CD4-positive, alpha-beta T cell treated with Interleukin-10 for 1 hour (primary cell): Measurements from ENCODE around the gene CBY1.

Experiments
- DNase-seq: peaks from one replicate; pipeline ENCODE4 v3.0.0-alpha.2; 2020

CBY1 gene

DNA sequence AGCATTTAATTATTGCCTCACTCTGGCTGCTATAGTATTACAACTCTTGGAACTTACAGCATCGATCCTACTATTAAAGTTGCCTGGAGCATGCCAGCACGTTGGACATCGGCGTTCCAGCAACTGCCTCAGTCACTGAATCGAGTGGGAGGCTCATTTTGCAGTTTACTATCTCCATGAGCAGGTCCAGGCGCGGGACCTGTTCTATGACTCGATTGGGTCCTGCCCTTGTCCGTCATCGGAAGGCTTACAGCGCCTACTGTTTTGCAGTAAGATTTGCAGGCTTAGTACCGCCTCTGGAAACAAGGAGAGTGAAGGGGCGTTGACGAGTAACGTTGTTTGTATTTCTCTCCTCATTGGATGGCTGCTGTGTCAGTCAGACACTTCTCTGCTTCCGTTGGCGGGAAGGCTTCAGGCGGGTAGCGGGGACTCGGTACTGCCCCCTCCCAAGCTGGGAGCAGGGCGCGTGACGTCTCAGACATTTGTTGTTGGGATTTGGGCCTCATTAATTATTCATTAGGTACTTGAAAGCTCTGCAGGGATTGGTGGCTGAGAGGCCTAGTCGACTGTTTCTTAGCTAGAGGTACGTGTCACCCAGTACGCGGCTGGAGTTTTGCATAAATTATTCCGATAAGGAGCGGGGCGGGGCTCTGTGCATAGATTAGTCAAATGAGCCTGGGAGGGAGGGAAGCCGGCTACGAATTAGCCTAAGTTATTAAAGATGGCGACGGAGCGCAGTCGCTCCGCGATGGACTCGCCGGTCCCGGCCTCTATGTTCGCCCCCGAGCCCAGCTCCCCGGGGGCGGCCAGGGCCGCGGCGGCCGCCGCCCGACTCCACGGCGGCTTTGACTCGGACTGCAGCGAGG is 49.0 kb downstream of the CBY1 start, which contains the start of gene GTPBP1:
Gene GTPBP1, plus strand, starts transcription at position 710 of the 866 bp plus-strand sequence. Its CDS starts 12 bp downstream, at position 722.
- DNase-seq: peak; percentile 100

DNA sequence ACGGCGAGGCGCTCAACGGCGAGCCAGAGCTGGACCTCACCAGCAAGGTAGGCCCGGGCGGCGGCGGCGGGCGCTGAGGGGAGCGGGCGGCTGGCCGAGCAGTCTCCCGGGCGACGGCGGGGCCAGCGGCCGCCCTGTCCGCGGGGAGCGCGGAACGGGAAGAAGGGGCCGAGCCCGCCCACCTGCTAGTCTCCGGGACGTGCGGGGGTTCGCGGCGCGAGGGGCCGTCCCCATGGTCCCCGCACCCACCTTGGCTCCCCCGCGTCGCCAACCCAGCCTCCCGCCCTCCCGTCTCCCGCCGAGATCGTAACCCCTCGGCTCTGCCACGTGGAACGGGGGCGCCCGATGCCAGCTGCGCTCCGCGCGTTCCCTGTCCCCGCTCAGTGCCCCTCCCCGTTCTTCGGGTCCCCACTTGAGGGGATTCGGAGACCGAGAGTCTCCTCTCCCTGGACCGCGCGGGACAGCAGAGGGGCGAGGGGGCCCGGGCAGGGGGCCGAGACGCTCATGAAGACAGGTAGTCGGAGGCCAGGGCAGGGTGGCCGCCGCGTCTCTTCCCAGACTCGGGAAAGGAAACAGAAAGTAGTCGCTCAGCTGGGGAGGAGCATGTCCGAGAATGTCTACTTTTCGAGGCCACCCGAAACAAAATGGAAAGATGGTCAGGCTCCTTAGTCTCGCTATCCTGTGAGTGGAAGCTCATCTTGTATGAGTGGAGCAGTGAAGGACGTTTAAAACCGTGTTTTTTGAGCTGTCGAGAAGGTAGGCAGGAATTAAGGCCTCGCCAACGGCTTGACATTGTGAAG is 49.9 kb downstream of the CBY1 start:
- DNase-seq: peak; percentile 49

DNA sequence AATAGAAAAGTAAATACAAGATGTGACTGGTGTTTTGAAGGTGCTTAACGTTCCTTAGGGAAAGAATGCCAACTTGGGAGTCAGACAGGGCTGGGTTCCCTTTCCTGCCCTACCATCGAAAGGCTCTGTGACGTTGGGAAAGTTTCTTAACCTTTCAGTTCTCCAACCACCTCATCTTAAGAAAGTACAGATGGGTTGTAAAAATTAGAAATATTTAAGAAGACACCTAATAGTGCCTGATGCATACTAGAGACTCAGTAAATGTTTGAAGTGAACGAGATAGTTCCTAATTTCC is 50.4 kb downstream of the CBY1 start:
- no peak for DNase-seq

DNA sequence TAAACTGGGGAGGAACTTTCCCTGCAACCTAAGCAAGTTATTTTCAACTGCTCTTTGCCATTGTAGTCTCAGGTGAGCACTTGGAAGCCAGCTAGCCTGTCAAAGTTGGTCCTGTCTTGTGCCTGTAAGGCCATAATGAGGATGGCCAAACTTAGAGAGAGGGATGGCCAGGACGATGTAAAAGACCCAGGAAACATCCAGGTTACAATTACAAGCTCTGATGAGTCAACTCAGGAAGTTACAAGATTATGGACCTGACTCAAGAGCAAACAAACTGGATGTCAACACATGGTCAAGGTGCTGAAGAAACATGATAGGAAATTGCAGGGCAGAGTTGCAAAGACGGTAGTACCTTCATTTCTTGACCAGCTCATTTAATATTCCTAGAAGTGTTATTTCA is 50.9 kb downstream of the CBY1 start:
- DNase-seq: no peak

DNA sequence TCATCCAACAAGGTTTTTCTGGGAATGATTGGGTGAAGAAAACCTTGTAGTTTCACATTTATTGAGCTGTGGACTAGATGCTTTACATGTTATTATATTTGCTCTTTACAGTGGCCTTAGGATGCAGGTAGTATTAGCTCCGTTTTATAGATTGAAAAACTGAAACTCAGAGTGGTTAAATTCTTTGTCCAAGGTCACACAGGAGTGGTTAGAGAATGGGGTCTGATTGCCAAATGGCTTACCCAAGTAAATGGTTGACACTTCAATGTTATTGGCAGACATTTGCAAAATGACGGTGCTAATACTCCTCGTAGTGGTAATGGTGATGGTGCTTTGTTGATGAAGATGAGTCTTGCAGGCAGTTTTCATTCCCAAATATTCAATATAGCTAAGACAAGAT is 51.5 kb downstream of the CBY1 start:
- DNase-seq: no peak

DNA sequence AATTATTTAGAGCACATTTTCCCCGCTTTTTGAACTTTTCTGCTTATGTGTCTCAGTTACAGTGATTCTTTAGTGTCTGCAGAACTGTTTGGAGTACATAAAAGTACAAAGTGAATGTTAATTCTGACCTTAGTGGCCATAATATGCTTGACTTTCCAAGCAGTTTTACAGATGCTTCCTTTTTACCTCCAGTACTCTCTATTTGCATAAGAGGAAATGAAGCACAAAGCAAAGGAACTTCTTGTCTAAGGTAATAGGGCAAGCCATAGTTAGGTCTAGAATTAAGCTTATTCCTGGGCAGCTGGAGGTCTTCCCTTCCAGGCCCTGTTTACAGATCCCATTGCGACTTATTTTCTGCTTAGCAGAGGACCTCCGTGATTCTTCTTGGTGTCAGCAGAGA is 52.9 kb downstream of the CBY1 start:
- DNase-seq: no peak

DNA sequence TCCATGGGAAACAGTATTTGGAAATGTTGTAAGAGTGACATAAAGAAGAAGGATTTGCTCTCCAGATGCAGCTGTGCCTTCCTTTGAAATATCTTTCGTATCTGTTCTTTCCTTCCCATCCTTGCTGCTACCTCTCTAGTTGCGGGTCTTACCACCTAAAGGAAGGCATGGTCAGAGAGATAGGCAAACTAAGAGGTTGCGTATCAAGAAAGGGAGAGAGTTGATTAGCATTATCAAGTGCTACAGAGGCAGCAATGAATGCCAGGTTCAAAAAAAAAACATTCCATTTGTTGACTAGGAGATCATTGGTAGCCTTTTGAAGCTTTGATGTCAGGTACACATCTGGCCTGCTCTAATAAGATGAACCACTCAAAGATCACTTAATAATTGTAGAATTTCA is 53.9 kb downstream of the CBY1 start:
- DNase-seq: no peak

DNA sequence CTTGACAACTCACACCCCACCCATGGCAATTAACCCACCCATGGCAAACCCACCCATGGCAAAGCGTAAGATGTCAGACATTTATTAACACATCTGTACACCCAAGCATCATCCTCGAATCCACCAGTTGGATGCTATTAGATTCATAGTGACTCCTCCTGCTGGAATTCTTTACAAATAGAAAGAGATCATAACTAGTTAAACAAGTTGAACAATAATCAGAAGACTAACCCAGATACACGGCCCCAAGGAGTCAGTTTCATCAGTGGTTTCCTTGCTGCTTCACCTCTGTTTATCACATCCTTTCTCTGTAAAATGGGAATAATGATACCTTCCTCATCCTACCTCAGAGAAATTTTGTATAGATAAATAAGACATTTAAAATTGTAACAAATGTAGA is 54.4 kb downstream of the CBY1 start:
- no peak for DNase-seq

DNA sequence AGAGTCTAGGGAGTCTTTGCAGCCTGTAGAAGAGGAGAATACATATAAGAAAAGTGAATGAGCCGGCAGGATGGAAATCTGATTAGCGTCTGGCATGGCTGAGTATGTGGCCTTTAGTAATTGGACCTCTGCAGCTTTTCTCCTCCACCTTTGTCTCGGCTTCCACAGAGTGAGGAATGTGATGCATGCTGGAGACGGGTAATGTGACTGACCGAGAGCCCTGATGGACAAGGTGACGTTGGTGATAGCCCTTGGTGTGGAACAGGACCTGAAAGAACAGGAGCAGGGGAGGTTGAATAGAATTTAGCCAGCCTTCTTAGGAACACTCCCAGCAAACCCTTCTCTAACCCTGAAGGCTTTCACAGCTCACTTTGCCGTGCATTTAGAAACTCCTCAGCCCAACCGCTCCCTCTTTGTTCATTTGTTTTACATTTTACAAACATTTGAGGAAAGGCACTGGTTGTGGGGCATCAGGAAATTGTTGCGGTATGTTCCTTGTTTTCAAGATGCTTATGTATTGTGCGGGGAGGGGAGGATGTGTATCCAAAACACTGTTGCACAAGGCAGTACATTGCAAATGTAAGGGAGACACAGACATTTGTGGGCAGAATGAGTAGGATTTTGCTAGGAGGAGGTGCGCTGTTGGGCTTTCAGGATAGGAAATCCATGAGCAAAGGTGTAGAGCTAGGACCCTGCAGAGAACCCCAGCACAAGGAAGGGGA is 56.2 kb downstream of the CBY1 start:
- DNase-seq: no peak

DNA sequence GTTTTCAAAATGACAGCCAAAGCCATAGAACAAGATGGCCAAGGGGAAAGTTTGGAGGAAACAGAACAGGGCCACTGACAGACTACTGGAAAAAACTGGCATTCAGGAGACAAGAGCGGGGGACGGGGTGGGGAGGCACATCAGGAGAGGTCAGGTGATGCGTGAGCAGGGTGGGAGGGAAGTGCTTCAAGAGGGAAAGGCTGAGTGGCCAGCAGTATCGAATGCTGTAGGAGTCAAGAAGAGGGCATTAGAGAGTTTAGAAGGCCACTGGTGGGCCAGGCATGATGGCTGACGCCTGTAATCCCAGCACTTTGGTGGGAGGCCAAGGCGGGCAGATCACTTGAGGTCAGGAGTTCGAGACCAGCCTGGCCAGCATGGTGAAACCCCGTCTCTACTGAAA is 57.5 kb downstream of the CBY1 start:
- DNase-seq: no peak

DNA sequence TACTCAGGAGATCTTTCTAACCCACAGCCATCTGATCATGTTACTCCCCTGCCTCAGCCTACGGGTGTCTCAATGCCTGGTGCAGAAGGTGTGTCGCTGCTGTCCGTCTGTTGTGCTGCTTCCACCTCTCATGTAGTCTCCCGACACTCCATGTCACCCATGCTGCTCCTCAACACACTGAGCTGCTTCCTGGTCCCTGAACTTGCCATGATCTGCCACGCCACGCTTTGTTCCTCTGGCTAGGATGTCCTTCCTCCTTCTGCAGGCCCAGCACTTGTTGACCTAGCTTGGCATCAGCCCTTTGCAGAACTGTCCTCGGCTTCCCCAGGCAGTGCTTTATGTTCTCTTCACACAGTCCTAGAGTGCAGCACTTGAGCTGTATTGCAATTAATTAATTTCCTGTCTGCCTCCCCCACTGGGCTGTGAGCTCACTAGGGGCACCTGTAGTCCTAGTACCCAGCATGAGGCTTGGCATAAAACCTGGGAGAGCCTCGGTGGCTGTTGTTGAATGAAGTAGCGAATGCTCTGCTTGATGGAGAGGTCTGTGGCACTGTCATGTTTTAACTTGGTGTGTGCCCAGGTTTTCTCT is 58.8 kb downstream of the CBY1 start:
- no peak for DNase-seq

DNA sequence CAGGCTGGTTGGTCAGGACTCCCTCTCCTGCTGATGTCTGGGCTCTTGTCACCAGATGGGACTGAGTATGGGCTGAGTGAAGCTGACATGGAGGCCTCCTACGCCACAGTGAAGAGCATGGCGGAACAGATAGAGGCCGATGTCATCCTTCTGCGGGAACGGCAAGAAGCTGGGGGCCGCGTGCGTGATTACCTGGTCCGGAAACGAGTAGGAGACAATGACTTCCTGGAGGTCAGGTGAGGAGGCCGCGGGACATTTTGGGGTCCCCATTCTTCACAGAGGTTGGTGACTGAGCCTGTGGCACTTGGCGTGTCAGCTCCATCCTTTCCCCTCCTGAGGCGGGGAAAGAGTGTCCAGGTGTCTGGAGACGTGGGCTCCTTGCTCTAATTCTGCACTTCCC is 59.4 kb downstream of the CBY1 start:
- DNase-seq: no peak

DNA sequence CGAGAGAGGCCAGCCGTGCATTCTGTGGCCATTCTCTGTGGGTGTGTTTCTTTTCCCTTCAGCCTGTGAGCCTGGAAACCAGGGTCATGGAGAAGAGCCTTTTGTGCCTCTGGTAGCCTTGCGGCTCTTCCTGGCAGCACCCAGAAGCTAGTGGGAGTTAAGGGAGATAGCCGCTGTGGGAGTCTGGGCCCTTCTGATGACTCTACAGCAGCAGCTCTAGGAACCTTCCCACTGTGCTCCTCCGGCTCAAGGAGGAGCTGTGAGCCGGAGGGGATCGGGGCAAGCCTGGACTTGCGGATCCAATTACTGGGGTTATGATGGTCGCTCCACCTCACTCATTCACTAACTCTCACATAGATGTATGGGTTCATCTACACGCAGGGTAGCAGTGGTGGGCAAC is 59.8 kb downstream of the CBY1 start:
- DNase-seq: no peak

DNA sequence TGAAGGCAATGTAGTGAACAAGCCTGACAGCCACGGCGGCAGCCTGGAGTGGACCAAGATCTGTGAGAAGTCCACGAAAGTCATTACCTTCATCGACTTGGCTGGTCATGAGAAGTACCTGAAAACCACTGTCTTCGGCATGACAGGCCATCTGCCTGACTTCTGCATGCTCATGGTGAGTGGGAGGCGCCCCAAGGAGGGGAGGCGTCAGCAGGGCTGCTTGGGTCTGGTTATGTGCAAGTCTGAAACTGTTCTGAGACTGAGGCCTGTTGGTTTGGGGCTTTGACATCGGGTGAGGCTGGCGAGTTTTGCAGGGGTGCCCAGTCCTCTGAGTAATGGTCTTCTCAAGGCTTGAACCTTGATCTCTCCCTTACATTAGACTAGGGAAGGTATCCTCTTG is 60.4 kb downstream of the CBY1 start:
- no peak for DNase-seq

DNA sequence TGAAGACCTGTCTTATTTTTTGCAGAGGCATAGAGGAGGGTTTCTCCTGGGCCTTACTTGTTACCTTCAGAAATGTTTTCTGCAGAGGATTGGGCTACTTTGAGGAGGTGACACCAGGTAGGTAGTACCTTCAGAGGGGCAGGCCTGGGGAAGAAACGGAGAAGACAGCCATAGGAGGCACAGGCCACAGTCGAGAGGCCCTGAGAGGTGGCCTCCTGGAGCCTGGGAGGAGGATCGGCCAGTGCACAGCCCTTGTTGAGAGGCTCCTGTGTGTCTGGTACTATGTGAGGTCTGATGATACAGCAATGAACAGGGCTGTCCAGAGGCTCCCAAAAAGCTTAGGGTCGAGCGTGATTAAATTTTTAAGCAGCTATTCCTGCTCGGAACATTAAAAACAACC is 60.8 kb downstream of the CBY1 start:
- no peak for DNase-seq

DNA sequence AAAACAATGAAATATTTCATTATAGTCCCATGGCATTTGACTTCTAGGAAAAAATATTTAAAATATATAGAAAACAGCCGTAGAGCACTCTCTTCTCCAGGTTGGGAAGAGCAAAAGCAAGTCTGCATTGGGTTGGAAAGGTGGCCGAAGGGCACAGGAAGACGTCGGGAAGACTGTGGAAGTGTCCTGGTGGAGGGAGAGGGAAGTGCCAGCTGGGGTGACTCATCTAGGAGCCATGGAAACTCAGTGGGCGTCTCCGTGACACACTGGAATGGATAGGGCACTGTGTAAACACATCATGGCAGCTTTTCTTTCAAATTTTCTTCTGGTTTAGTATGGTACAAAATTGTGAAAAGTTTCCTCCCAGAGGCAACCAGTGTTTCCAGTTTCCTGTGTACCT is 62.0 kb downstream of the CBY1 start:
- no peak for DNase-seq

DNA sequence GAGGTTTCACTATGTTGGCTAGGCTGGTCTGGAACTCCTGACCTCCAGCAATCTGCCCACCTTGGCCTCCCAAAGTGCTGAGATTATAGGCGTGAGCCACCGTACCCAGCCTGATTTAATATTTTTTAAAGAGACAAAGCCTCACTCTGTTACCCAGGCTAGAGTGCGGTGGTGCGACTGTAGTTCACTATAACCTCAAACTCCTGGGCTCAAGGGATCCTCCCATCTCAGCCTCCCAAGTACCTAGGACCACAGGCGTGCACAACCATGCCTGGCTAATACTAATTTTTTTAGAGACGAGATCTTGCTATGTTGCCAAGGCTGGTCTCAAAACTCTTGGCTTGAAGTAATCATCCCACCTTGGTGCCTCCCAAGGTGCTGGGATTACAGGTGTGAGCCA is 62.8 kb downstream of the CBY1 start:
- DNase-seq: no peak

DNA sequence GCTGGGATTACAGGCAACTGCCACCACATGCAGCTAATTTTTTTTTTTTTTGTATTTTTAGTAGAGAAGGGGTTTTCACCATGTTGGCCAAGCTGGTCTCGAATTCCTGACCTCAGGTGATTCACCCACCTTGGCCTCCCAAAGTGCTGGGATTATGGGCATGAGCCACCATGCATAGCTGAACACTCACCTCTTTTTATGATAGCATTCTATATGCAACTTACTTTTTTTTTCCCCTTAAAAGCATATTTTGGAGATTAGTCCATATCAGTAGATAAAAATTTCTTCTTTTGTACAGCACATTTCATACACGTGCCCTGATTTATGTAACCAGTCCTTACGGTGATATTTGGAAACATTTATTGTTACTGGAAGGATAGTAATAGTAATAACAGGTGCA is 63.9 kb downstream of the CBY1 start:
- no peak for DNase-seq

DNA sequence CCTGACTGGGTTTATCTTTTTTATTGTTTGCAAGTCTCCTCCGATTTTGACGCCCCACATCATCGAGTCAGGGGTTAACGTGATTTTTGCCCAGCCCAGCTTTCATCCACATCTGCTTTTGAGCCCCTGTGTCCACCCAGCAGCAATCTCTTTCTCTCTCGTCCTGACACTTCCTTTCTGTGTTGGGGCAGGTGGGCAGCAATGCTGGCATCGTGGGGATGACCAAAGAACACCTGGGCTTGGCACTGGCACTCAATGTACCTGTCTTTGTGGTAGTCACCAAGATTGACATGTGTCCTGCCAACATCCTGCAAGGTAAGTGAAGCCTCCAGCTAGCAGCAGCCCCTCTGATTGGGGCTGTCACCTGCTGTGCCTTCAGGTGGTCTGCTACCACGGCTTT is 65.1 kb downstream of the CBY1 start:
- no peak for DNase-seq
